ENCODE results near the gene XPR1.
"Not testable (repeated sequence)": the region's sequence is repeated elsewhere in the genome, so short reads cannot be mapped to it uniquely, and the experiment has no call there.

XPR1 gene

DNA sequence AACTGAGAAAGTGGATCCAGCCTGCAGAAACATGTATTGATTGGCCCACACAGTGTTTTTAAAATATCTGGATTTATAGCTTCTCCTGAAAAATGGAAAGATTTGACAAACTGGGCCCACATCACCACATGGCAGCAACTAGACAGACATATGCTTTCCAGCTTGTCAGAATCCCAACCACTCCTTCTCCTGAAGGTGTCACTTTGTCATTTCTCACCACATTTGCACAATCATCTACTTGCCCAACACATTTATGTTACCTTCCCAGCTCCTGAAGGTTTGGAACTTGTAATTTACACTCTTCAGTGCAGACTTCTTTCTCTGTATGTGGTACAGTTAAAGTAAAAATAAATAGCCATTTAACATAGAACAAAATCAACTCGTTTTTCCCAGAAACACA lies 154.8 kb downstream of the XPR1 start:
- no peak for DNase-seq

DNA sequence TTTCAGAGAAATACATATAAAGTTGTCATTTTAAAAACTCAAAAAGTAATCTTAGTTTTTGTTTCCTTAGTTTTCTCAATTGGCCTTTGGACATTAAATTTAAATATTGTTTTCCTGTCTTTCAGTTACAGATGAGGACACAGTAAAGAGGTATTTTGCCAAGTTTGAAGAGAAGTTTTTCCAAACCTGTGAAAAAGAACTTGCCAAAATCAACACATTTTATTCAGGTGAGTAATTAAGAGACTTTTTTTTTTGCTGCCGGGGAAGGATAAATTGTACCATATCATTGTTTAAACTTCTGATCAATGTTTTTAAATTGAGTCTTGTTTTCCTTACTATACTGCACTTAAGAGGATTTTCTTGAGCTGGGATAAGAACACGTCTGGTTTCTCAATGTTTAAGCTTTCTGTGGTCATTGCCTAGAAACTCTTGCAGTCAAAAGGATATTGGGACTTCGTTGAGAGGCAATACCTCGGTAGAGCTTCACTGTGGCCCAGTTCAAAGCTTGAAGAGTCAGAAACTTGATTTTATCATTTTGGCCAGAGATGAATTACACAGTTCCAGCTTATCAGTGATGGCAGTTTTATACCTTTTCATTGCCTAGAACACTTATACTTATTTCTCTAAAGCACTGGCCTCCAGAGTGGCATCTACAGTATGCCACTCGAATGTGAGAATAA lies 155.9 kb downstream of the XPR1 start:
- no peak for DNase-seq

DNA sequence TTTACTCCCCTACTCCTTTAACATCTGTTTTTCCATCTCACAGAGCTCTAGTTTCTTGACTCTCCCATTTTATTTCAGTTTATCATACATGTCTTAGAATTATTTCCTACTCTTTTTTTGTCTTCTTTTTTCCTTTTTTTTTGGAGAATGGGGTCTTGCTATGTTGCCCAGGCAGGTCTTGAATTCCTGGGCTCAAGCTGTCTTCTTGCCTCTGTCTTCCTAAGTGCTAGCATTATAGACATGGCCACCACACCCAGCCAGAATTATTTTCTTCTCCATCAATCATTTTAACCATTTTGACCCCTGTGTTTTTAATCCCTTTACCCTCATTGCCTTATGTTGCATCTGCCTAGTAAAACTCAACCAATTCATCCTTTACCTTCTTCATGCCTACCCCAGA lies 157.6 kb downstream of the XPR1 start:
- no peak for DNase-seq

DNA sequence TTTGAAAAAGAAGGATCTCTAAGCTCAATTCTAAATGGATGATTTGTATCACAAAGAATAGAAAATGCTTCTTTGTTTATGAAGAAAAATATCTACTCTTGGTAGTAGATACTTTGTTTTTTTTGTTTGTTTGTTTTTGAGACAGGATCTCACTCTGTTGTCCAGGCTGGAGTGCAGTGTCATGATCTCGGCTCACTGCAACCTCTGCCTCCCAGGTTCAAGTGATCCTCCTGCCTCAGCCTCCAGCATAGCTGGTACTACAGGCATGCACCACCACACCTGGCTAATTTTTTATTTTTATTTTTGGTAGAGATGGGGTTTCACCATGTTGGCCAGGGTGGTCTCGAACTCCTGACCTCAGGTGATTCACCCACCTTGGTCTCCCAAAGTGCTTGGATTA lies 159.3 kb downstream of the XPR1 start:
- DNase-seq, result not testable (repeated sequence)

DNA sequence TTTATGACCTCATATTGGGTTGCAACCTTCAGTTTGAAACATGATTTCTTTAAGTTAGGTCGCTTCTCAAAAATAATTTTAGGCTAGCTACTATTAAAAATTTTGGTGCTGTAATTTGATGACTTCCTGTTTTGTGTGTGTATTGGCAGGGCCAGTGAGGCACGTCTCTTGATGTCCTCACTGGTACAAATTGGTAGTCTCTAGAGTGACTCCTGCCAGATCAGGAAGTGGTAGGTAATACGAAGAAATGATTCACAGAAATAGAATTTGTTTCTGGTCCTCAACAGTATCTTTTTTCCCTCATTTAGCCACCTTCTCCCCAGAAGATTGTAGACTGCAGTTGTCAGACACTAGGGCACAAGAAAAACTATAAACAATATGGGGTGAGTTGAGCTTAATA lies 160.0 kb downstream of the XPR1 start:
- no peak for DNase-seq

DNA sequence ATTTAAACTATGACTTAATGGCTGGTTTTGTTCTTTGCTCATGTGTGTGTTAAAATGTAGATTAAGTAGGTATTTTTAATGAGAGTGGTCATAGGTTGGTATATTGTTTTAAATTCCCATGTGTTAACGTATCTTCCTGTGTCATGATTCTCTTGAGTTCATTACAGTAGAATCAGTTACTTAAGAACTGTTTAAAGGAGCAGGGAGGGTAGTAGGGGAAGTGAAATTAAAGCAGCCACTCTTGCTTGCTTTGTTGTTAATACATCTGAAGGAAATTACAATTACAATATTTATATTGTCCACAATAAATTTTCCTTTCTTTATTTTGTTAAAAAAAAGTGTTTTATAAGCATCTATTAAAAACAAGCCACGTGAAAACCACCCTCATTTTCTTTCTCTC lies 161.6 kb downstream of the XPR1 start:
- no peak for DNase-seq

DNA sequence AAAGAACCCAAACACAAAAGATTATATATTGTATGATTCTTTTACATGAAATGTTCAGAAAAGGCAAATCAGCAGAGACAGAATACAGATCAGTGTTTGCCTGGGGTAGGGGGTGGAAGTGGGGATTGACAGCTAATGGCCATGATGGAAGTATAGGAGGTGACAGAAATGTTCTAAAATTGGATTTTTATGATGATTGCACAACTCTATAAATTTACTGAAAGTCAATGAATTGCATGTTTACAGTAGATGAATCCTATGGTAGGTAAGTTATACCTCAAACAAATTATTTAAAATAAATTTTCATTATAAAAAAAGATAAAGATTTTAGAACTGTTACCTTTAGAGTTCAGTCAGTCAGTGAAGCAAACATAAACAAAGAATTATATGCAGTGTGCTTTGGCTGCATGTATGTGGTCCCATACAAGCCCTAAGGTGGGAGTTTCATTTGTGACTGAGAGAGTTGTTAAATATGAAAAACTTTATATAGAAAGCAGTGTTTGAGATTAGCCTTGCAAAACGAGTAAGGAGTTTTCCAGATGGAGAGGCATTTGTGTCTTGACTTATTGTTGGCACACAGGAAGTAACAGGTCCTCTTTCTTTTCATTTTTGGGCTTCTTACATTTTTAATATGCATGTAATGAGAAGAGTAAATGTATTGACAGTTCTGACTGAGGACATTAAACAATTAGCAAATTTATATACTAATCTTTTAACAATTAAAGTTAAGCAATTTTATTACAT lies 165.2 kb downstream of the XPR1 start:
- no peak for DNase-seq

DNA sequence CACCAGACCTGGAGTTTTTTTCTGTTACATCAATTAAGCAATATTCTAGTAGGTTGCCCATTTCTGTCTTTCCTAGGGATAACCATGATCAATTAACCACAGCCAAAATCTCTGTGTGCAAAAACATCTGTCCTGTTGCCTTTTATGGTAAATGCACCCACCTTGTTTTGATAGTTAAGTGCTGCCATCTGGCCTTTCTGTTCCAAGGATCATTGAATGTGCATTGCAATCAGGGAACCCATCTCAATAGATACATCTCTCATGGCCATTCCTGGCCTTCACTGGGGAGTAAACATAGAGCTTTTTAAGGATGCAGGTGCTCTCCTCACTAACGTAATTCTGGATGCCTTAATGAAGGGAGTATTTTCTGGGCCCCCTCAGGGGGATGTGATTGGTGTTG lies 169.1 kb downstream of the XPR1 start:
- peak; percentile 90 for DNase-seq

DNA sequence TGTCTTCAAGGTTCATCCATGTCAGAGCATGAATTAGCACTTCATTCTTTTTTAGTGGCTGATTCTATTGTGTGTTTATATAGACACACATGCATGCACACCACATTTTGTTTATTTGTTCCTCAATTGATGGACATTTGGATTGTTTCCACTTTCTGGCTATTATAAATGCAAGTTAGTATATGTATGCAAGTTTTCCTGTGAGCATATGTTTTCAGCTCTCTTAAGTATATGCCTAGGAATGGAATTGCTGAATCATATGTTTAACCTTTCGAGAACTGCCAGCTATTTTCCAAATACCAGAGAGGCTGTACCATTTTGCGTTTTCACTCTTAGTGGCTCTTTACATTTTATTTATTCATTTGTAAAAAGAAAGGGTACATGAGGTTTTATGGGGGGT lies 171.0 kb downstream of the XPR1 start:
- DNase-seq, result no peak

DNA sequence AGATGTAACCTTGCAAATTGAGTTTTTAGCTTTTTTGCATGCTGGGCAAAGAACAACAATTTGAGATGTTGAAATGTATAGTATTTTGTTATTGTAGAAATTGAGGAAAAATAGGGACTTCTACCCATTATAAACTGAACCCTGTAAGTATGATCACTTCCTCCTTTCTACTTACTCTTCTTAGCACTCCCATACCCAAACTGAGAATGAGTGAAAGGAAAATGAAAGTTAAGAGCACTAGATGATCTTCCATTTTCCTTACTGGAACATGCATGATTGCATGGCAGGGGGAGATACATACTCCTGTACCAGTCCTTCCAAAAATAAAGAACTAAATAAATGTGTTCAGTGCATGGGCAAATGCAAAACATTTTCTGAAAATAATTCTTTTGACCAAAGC lies 173.5 kb downstream of the XPR1 start:
- DNase-seq, result no peak

DNA sequence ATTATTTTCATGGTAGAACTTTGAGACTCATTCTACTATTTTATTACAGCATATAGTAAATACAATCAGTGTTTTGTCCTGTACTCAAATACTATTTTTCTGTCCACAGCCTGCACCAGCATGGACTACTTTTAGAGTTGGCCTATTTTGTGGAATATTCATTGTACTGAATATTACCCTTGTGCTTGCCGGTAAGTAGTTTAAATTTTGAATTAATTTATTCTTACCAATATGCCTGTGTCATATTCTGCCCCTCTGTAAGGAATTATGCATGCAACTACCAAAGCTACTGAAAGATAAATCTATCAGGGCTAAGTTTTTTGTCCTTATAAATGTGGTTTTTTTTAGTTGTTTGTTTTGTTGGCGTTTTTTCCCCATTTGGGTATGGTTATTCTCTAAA lies 179.5 kb downstream of the XPR1 start:
- DNase-seq, result no peak

DNA sequence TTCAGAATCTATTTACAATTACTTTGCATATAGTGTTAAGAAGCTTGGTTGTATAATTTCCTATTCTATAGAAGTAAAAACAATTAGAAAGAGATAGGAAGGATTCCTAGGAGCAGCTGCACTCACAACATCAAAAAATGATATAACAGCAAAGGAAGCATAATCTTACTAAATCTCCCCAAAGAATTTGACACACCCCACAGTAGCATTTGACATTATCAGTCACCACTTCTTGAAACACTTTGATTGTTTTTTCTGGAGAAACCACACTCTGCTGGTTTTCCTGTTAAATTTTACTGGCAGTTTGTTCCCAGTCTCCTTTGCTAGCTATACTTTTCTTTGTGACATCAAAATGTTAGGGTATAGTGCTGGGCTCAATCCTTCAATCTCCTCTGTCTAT lies 180.1 kb downstream of the XPR1 start:
- DNase-seq, result no peak

DNA sequence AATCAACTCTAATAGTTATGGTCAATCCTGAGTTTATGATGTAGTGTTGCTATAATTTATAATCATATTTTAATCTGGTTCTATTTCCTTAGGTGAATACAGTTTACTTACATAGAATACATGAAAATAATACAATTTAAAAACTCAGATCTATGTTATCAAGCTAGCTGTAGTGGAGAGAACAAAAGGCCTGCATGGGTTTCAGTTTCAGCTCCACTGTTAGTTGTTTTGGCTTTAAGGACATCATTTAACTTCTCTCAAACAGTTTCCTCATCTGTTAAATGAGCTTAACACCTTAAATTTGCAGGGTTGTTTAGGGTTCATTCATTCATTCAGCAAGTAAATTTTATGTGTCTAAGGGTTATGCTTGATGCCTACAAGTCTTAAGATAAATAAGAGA lies 182.4 kb downstream of the XPR1 start:
- no peak for DNase-seq

DNA sequence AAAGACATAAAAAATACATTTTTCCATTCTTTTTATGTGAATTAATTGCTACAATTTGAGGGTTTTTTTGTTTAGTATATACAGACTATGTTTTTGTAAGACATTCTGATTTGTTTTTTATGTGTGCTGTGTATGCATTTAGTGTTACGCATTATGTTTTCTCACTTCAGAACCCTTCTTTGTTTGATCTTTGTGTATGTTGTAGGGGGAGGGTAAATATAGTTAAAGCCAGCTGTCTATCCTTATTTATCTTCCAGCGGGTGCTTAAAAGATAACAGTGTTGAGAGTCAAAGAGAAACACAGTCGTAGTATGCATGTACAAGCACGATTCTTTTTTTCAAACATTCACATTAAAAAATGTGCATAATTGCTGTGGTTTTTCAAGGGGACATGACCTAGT lies 183.4 kb downstream of the XPR1 start:
- peak; percentile 9 for DNase-seq

DNA sequence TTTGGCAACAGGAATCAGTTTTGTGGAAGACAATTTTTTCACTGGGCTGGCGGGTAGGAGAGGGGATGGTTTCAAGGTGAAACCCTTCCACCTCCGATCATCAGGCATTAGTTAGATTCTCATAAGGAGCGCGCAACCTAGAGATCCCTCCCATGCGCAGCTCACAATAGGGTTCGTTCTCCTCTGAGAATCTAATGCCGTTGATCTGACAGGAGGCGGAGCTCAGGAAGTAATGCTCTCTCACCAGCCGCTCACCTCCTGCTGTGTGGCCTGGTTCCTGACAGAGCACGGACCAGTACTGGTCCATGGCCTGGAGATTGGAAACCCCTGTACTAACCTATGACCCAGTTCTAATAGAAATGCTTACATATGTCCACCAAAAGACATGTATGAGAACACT lies 184.3 kb downstream of the XPR1 start:
- DNase-seq, result no peak

DNA sequence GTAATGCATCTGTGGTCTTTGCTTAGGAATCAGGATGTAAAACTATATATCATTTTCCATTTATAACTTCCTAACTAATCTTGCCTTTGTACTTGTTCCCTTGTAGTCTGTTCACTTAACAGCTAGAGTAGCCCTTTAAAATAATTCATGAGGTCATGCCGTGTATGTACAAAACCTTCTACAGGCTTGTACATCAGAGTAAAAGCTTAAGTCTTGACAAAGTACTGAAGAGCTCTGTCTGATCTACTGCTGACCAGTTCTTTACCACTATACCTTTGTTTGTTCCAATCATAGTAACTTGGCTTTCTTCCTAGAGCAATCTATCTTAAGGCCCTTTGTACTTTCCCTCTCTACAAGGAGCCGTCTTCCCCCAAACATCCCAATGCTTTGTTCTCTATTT lies 190.1 kb downstream of the XPR1 start:
- no peak for DNase-seq

DNA sequence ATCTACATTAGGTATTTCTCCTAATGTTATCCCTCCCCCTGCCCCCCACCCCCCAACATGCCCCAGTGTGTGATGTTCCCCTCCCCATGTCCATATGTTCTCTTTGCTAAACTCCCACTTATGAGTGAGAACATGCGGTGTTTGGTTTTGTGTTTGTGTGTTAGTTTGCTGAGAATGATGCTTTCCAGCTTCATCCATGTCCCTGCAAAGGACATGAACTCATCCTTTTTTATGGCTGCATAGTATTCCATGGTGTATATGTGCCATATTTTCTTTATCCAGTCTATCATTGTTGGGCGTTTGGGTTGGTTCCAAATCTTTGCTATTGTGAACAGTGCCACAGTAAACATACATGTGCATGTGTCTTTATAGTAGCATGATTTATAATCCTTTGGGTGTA lies 199.7 kb downstream of the XPR1 start:
- not testable (repeated sequence) for DNase-seq

DNA sequence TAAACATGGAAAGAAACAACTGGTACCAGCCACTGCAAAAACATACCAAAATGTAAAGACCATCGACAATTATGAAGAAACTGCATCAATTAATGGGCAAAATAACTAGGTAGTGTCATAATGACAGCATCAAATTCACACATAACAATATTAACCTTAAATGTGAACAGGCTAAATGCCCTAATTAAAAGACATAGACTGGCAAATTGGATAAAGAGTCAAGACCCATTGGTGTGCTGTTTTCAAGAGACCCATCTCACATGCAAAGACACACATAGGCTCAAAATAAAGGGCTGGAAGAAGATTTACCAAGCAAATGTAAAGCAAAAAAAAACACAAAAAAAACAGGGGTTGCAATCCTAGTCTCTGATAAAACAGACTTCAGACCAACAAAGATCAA lies 201.4 kb downstream of the XPR1 start:
- not testable (repeated sequence) for DNase-seq

DNA sequence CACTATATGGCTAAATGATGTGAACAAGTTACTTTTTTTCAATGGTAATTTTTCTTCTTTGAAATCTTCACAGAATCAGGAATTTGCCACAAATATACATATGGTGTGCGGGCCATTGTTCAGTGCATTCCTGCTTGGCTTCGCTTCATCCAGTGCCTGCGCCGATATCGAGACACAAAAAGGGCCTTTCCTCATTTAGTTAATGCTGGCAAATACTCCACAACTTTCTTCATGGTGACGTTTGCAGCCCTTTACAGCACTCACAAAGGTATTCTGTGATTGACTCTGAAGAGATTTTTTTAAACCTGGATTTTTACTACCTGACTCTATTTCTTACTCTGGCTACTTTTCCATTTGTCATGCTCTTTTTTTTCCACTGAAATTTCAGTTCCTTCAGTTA lies 204.6 kb downstream of the XPR1 start:
- no peak for DNase-seq

DNA sequence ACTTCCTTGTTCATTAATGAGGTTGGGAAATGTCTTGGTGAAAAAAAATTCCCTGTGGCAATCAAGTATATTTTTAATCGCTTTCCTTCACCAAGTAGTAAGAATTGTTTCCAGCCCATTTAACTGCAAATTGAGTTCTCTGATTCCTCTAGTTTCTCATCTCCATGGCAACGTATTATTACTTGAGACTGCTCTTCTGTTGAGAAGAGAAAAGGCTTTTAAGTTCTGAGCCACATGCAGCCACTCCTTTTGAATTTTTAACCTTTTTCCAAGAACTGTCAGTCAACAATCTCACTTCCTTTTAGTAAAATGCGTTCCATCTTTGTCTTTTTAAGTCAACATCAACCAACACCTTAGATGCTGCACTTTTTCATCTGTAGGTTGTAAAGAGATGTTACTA lies 205.2 kb downstream of the XPR1 start:
- DNase-seq, result peak; percentile 17

DNA sequence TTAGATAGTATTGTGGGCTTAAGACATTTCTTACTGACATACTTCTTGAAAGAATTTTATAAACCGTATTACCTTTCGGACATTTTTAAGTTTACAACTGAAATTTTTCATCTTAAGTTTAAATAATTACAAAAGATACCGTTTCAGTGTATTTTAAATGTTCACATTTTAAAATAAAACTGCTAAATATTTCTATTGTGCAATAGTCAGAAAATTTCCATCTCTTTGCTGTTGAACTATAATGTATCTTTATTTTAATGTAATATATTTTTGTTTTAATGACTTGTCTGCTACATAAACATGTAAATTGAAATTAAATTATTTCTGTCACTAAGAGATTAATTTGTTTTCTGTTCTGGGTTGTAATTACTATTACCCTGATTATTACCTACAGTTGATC lies 206.7 kb downstream of the XPR1 start:
- no peak for DNase-seq

DNA sequence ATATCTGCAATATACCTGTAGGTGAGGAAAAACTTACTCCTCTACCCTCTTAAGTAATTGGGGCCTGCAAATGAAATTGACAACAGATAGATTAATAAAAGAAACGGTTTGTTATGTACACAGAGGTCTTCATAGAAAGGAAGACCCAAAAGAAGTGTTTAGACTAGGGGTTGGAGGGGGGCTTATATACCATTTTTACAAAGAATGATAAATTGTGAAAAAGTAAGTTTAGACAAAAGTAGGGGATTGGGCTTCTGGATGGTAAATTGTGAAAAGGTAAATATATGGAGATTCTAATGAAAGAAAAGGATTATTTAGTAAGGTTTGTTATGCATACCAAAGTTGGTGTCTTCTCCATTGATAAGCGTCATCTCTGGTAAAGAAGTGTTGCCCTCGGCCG lies 207.7 kb downstream of the XPR1 start:
- no peak for DNase-seq

DNA sequence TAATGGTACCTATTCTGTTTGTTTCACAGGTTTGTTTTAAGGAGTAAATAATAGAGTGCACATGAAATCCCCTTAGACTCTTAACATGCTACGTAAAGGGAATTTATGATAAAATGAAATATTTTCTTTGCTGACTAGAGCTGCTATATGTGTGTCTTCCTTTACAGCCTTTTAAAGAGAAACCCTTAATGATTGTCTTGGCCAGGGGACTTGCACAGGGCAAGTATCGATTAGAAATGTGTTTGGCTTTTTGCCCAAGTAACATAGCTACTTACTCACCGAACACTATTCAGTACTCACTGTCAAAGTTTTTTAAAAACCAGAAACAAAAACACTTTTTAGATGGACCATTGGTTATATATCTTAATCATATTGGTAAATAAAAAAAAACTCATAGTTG lies 209.6 kb downstream of the XPR1 start:
- DNase-seq, result no peak

DNA sequence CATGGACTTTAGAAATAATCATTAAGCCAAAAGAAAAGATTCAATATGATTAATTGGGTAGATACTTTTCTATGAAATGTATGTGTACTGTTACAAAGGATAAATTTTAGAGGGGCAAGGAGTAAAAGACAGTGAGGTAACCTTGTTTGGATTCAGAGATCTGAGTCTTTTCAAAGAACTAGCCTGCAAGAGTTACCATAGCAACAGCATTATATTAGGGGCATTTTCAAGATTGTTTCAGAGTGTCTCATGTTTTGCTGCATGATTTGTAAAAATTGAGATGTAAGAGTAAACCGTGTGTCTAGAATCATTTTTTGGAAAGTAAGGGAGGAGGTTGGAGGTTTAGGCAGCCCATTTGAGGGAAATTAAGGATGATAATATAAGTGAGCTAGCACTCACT lies 210.2 kb downstream of the XPR1 start:
- DNase-seq, result no peak
